ENCODE data around the gene JUNB.
"Not testable (repeated sequence)": the region's sequence is repeated elsewhere in the genome, so short reads cannot be mapped to it uniquely, and the experiment has no call there.

The JUNB gene

GRCh38 chr19:12802267-12803106, 11.2 kb downstream of the JUNB start:
- no peaks in the 10 kb centered on the region for H3K27me3 ChIP-seq (ENCODE audit: control insufficient read depth, insufficient read depth, low read length)
- peaks cover 34% of the 10 kb centered on the region for H3K4me1 ChIP-seq (ENCODE audit: control insufficient read depth, insufficient read depth, low read length)
- H3K9ac ChIP-seq (ENCODE audit: low read length) = peak overlapping the region; percentile 91

GRCh38 chr19:12804051-12804450, 12.8 kb downstream of the JUNB start:
- Histone ChIP-seq H3K4me1 (ENCODE audit: control insufficient read depth, insufficient read depth, low read length) (peaks cover 34% of the 10 kb centered on the region), H3K9ac (ENCODE audit: low read length) (no peak overlapping the region)

More at GRCh38 chr19:12802267-12803106, 11.2 kb downstream of the JUNB start:
- no peak overlapping the region for H3K4me3 ChIP-seq (ENCODE audit: low read length)
- no peaks in the 10 kb centered on the region for H3K9me3 ChIP-seq (ENCODE audit: control insufficient read depth, low read length)
- no peaks in the 10 kb centered on the region for H3K36me3 ChIP-seq (ENCODE audit: control insufficient read depth, insufficient read depth, low read length)

GRCh38 chr19:12806242-12807081, 15.2 kb downstream of the JUNB start, which contains the start of gene RNASEH2A:
RNASEH2A (plus strand) TSS chr19:12806584; CDS start chr19:12806674, 90 bp downstream.
- Histone ChIP-seq H3K4me1 (ENCODE audit: control insufficient read depth, insufficient read depth, low read length) (peaks cover 21% of the 10 kb centered on the region), H3K9ac (ENCODE audit: low read length) (peak within 1 kb of the TSS; percentile 53), H3K36me3 (ENCODE audit: control insufficient read depth, insufficient read depth, low read length) (no peaks in the 10 kb centered on the region), H3K4me3 (ENCODE audit: low read length) (peak within 1 kb of the TSS; percentile 16), H3K27me3 (ENCODE audit: control insufficient read depth, insufficient read depth, low read length) (no peaks in the 10 kb centered on the region), H3K9me3 (ENCODE audit: control insufficient read depth, low read length) (no peaks in the 10 kb centered on the region)

More at GRCh38 chr19:12804051-12804450, 12.8 kb downstream of the JUNB start:
- H3K27me3 ChIP-seq (ENCODE audit: control insufficient read depth, insufficient read depth, low read length) = no peaks in the 10 kb centered on the region
- no peak overlapping the region for H3K4me3 ChIP-seq (ENCODE audit: low read length)
- no peaks in the 10 kb centered on the region for H3K36me3 ChIP-seq (ENCODE audit: control insufficient read depth, insufficient read depth, low read length)
- H3K9me3 ChIP-seq (ENCODE audit: control insufficient read depth, low read length) = no peaks in the 10 kb centered on the region

GRCh38 chr19:12815088-12815487, 23.8 kb downstream of the JUNB start:
- H3K4me1 ChIP-seq (ENCODE audit: control insufficient read depth, insufficient read depth, low read length) = no peaks in the 10 kb centered on the region
- H3K9me3 ChIP-seq (ENCODE audit: control insufficient read depth, low read length) = no peaks in the 10 kb centered on the region
- H3K4me3 ChIP-seq (ENCODE audit: low read length) = no peak overlapping the region
- no peaks in the 10 kb centered on the region for H3K36me3 ChIP-seq (ENCODE audit: control insufficient read depth, insufficient read depth, low read length)
- no peaks in the 10 kb centered on the region for H3K27me3 ChIP-seq (ENCODE audit: control insufficient read depth, insufficient read depth, low read length)
- no peak overlapping the region for H3K9ac ChIP-seq (ENCODE audit: low read length)

GRCh38 chr19:12817188-12817587, 25.9 kb downstream of the JUNB start:
- H3K36me3 ChIP-seq (ENCODE audit: control insufficient read depth, insufficient read depth, low read length); H3K9me3 ChIP-seq (ENCODE audit: control insufficient read depth, low read length); H3K27me3 ChIP-seq (ENCODE audit: control insufficient read depth, insufficient read depth, low read length); H3K4me3 ChIP-seq (ENCODE audit: low read length); H3K9ac ChIP-seq (ENCODE audit: low read length); H3K4me1 ChIP-seq (ENCODE audit: control insufficient read depth, insufficient read depth, low read length): not testable (repeated sequence)

GRCh38 chr19:12817810-12818209, 26.5 kb downstream of the JUNB start:
- H3K9ac ChIP-seq (ENCODE audit: low read length); H3K4me3 ChIP-seq (ENCODE audit: low read length); H3K36me3 ChIP-seq (ENCODE audit: control insufficient read depth, insufficient read depth, low read length); H3K9me3 ChIP-seq (ENCODE audit: control insufficient read depth, low read length); H3K27me3 ChIP-seq (ENCODE audit: control insufficient read depth, insufficient read depth, low read length); H3K4me1 ChIP-seq (ENCODE audit: control insufficient read depth, insufficient read depth, low read length): not testable (repeated sequence)

- Histone ChIP-seq H3K9ac (ENCODE audit: low read length) (no peak overlapping the region), H3K4me3 (ENCODE audit: low read length) (no peak overlapping the region), H3K36me3 (ENCODE audit: control insufficient read depth, insufficient read depth, low read length) (no peaks in the 10 kb centered on the region), H3K9me3 (ENCODE audit: control insufficient read depth, low read length) (no peaks in the 10 kb centered on the region), H3K4me1 (ENCODE audit: control insufficient read depth, insufficient read depth, low read length) (peaks cover 3% of the 10 kb centered on the region), H3K27me3 (ENCODE audit: control insufficient read depth, insufficient read depth, low read length) (peaks cover 5% of the 10 kb centered on the region)
Observed at GRCh38 chr19:12821761-12822160, 30.5 kb downstream of the JUNB start.

- H3K4me3 ChIP-seq (ENCODE audit: low read length) = no peak overlapping the region
- H3K4me1 ChIP-seq (ENCODE audit: control insufficient read depth, insufficient read depth, low read length) = peaks cover 3% of the 10 kb centered on the region
- H3K9me3 ChIP-seq (ENCODE audit: control insufficient read depth, low read length) = no peaks in the 10 kb centered on the region
- H3K9ac ChIP-seq (ENCODE audit: low read length) = no peak overlapping the region
- H3K36me3 ChIP-seq (ENCODE audit: control insufficient read depth, insufficient read depth, low read length) = no peaks in the 10 kb centered on the region
- H3K27me3 ChIP-seq (ENCODE audit: control insufficient read depth, insufficient read depth, low read length) = peaks cover 8% of the 10 kb centered on the region
Observed at GRCh38 chr19:12825254-12826131, 34.2 kb downstream of the JUNB start.

- H3K36me3 ChIP-seq (ENCODE audit: control insufficient read depth, insufficient read depth, low read length) = no peaks in the 10 kb centered on the region
- no peak overlapping the region for H3K4me3 ChIP-seq (ENCODE audit: low read length)
- H3K27me3 ChIP-seq (ENCODE audit: control insufficient read depth, insufficient read depth, low read length) = peaks cover 32% of the 10 kb centered on the region
- H3K9me3 ChIP-seq (ENCODE audit: control insufficient read depth, low read length) = no peaks in the 10 kb centered on the region
- no peak overlapping the region for H3K9ac ChIP-seq (ENCODE audit: low read length)
- peaks cover 11% of the 10 kb centered on the region for H3K4me1 ChIP-seq (ENCODE audit: control insufficient read depth, insufficient read depth, low read length)
Observed at GRCh38 chr19:12828494-12828893, 37.2 kb downstream of the JUNB start.

GRCh38 chr19:12833418-12833737, 42.1 kb downstream of the JUNB start:
- Histone ChIP-seq H3K27me3 (ENCODE audit: control insufficient read depth, insufficient read depth, low read length) (peaks cover 67% of the 10 kb centered on the region), H3K9me3 (ENCODE audit: control insufficient read depth, low read length) (no peaks in the 10 kb centered on the region), H3K36me3 (ENCODE audit: control insufficient read depth, insufficient read depth, low read length) (no peaks in the 10 kb centered on the region), H3K9ac (ENCODE audit: low read length) (no peak overlapping the region), H3K4me1 (ENCODE audit: control insufficient read depth, insufficient read depth, low read length) (peaks cover 18% of the 10 kb centered on the region), H3K4me3 (ENCODE audit: low read length) (no peak overlapping the region)

GRCh38 chr19:12833738-12834565, 42.7 kb downstream of the JUNB start:
- H3K9me3 ChIP-seq (ENCODE audit: control insufficient read depth, low read length) = no peaks in the 10 kb centered on the region
- no peak overlapping the region for H3K9ac ChIP-seq (ENCODE audit: low read length)
- peaks cover 73% of the 10 kb centered on the region for H3K27me3 ChIP-seq (ENCODE audit: control insufficient read depth, insufficient read depth, low read length)
- H3K4me1 ChIP-seq (ENCODE audit: control insufficient read depth, insufficient read depth, low read length) = peaks cover 18% of the 10 kb centered on the region
- no peak overlapping the region for H3K4me3 ChIP-seq (ENCODE audit: low read length)
- H3K36me3 ChIP-seq (ENCODE audit: control insufficient read depth, insufficient read depth, low read length) = no peaks in the 10 kb centered on the region

All from mucosa of stomach (tissue), 1 donor.